H1 (cell line): Measurements from ENCODE around the gene RASD1. TPM values are rescaled to one million over a fixed set of nuclear protein-coding genes. Genes with fewer than 3 reads are reported as not detected.

Experiments
- EZH2 ChIP-seq: fragments of 200-600 bp; sonication (generic); IDR thresholded peaks from 2 replicates; pipeline ENCODE4 v1.7.1; 2012; ENCODE audit warnings: low read depth, mild to moderate bottlenecking, moderate library complexity, low read length, inconsistent platforms; ENCODE audit not compliant: severe bottlenecking
- RAD21 ChIP-seq, 2 experiments: IDR thresholded peaks in 1 of 2; conservative IDR thresholded peaks in 1 of 2; 2 replicates each; pipeline ENCODE4 v1.6.1; 2011; ENCODE audit warnings: low read depth in 2 of 2, low read length in 2 of 2, improper control_type of control experiment in 1 of 2, inconsistent platforms in 1 of 2, mild to moderate bottlenecking in 1 of 2, moderate library complexity in 1 of 2
- polyA plus RNA-seq, 7 experiments: library from polyadenylated mRNA; depleted of rRNA in 3 of 7; stranded (reverse) in 5 of 7; unstranded in 2 of 7; fragments of >200 nt in 5 of 7; fragments of 200-250 nt in 2 of 7; gene quantifications; 1 replicate in 5 of 7; 2 replicates in 1 of 7; 4 replicates in 1 of 7; pipeline versions ENCODE4 v1.2.1 to v1.2.3, GENCODE V29; 2011 to 2013; ENCODE audit warnings: missing spikeins in 2 of 7, mixed read lengths in 2 of 7
- total RNA-seq: library from RNA; stranded (reverse); fragmentation: NEBNext Ultra II Directional; extraction: Animal tissue kit (Norgen Biotek cat#: 25700); gene quantifications from 2 replicates; pipeline ENCODE4 v1.2.1, GENCODE V29; 2021

RASD1 gene
- total and polyA plus RNA-seq, 2 of the 8 experiments (the other 6 are each of a cell fraction or from before 2014, with no cell fraction given) = 2.3 to 2.6 TPM

DNA sequence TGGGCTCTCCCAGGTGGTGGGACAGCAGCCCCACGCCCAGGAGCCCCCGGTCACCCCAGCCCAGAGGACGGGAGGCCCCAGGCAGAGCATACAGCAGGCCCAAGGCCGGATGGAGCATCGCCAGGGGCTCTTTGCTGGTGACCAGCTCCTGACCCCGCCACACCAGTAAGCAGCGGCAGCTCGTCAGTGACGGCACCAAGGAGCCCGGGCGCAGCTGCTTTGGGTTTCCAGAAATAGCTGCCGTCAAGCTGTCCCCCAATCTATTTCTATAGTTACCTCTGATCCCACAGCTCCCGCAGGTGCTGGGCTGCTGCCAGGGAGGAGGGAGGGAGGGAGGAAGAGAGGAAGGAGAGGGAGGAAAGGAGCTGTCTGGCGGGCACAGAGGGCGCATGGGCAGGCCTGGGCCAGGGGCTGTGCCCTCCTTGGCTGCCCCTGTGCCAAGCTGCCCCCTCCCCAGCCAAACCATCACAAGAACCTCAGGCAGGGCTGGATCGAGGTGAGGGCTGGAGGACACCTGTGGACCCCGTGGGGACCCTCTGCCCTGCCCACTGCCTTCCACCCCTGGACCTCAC, 10.8 kb upstream of the RASD1 start (continued):
- no peak for TF ChIP-seq RAD21 (IDR thresholded peaks at IDR 0.05 in 1 of 2, conservative IDR thresholded peaks at IDR 0.05 in 1 of 2; ENCODE audit: low read depth in 2 of 2, low read length in 2 of 2)
- no peak for TF ChIP-seq EZH2
